Astrocyte of the cerebellum (primary cell): ENCODE data around the gene ATN1.

Experiments used
- DNase-seq: peaks from one replicate; pipeline ENCODE4 v3.0.0-alpha.2; 2011; ENCODE audit warnings: low read depth
- H3K4me3 ChIP-seq: 2 replicates; pipeline ENCODE4 v1.5.1; 2011; ENCODE audit warnings: mild to moderate bottlenecking, low read depth, low read length, moderate library complexity
- in situ Hi-C: cut with HindIII; loops from 2 replicates; pipeline ENCODE4 v1.10.0; 2017; ENCODE audit warnings: low sequenced_read_pairs
- TF ChIP-seq, protein P1 (sequence below): IDR thresholded peaks from 2 replicates; pipeline ENCODE4 v1.5.1; 2012; ENCODE audit warnings: low read length, low read depth, moderate library complexity, mild to moderate bottlenecking; ENCODE audit errors: missing control alignments

ATN1 gene

DNA sequence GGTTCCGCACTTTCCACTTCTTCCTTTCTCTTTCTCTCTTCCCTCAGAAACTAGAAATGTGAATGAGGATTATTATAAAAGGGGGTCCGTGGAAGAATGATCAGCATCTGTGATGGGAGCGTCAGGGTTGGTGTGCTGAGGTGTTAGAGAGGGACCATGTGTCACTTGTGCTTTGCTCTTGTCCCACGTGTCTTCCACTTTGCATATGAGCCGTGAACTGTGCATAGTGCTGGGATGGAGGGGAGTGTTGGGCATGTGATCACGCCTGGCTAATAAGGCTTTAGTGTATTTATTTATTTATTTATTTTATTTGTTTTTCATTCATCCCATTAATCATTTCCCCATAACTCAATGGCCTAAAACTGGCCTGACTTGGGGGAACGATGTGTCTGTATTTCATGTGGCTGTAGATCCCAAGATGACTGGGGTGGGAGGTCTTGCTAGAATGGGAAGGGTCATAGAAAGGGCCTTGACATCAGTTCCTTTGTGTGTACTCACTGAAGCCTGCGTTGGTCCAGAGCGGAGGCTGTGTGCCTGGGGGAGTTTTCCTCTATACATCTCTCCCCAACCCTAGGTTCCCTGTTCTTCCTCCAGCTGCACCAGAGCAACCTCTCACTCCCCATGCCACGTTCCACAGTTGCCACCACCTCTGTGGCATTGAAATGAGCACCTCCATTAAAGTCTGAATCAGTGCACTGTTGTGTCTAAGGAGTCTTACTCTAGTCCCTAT lies 4.6 kb upstream of the ATN1 start:
- TF ChIP-seq, protein P1, sequence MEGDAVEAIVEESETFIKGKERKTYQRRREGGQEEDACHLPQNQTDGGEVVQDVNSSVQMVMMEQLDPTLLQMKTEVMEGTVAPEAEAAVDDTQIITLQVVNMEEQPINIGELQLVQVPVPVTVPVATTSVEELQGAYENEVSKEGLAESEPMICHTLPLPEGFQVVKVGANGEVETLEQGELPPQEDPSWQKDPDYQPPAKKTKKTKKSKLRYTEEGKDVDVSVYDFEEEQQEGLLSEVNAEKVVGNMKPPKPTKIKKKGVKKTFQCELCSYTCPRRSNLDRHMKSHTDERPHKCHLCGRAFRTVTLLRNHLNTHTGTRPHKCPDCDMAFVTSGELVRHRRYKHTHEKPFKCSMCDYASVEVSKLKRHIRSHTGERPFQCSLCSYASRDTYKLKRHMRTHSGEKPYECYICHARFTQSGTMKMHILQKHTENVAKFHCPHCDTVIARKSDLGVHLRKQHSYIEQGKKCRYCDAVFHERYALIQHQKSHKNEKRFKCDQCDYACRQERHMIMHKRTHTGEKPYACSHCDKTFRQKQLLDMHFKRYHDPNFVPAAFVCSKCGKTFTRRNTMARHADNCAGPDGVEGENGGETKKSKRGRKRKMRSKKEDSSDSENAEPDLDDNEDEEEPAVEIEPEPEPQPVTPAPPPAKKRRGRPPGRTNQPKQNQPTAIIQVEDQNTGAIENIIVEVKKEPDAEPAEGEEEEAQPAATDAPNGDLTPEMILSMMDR: no peak
- no peak for DNase-seq
- in situ Hi-C loops: no loop called here

GRCh38 chr12:6923851-6924250 lies 3.9 kb upstream of the ATN1 start:
- DNase-seq: no peak
- no peak overlapping the region for H3K4me3 ChIP-seq
- in situ Hi-C loops: no loop called here
- TF ChIP-seq, protein P1: no peak

More for the DNA sequence above, 4.6 kb upstream of the ATN1 start:
- H3K4me3 ChIP-seq: no peak overlapping the region

DNA sequence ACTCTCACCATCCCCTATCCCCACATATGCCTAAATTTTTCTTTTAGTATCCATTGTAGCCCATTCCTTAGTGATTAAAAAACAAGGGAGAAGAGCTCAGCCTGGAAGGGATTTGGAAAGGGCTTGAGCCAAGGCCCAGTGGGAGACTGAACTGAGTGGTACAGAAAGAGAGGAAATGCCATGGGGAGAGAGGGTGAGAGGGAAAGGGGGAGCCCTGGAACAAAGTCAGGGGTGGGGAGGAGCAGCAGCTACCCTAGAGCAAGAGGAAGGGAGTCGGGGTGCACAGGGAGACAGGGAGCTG lies 2.6 kb upstream of the ATN1 start:
- in situ Hi-C loops: no loop called here
- no peak for DNase-seq
- peak overlapping the region; percentile 96 for H3K4me3 ChIP-seq
- TF ChIP-seq, protein P1: no peak

GRCh38 chr12:6925540-6926279 lies 2.0 kb upstream of the ATN1 start:
- peak overlapping the region; percentile 96 for H3K4me3 ChIP-seq
- in situ Hi-C loops: no loop called here
- DNase-seq: no peak
- TF ChIP-seq, protein P1: no peak

DNA sequence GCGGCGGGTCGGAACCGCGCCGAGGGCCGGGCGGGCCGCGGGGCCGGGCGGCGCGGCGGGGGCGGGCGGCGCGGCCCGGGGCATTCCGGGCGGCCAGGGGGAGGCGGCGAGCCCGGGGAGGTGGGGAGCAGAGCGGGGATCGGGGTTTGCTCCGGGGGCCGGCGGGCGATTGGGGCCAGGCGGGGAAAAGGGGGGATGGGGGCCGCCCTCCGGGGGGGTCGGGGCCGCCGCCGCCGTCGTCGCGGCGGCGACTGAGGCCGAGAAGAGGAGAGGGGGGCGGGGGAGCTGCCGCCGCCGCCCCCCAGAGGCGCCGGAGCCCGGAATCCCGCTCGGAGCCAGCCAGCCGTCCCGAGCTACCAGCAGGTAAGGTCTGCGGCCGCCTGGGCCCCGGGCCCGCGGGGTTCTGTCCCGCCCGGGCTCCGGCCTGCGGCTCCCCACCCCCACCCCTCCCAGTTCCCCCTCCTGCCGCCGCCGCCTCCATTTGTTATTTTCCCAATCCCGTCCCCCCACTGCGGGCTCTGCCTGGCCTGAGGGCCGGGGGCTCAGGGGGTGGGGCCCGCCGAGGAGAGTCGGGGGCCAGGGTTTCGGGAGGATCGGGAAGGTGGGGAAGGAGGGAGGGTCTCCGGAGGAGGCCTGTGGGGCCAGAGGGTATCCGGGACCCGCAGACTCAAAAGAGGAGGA lies 403 bp downstream of the ATN1 start:
- in situ Hi-C loops: no loop called here
- peak overlapping the region; percentile 96 for H3K4me3 ChIP-seq
- TF ChIP-seq, protein P1: no peak
- DNase-seq: no peak

DNA sequence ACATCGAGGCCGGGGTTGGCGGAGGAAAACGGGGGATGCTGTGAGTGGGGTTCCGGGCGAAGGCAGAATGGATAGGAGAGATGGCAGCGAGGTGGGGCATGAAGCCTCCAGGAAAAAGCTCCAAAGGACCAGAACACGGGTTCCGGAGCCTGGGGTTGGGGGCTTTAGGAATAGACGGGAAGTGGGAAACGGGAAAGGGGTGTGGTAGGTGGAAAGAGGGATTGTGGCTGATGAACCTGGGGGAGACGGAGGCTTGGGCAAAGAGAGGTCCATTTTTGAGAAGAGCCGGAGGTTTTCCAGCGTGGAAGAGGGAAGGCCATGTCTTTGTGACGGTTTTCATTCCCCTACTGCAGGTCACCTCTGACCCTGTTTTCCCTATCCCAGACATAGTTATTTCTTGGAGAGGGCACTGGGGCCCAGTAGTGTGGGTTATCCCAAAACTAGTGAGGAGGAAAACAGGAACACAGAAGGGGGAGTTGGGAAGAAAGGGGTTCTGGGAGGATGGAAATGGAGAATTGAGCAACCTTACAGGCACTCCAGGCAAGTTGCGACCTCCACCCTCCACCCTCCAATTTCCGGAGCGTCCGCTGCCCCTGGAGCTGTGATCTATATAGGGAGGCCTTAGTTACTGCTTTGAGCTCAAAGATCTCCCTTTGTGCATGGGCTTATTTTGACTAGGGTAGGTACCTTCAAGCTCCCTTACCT lies 1.1 kb downstream of the ATN1 start:
- in situ Hi-C loops: no loop called here
- peak overlapping the region; percentile 96 for H3K4me3 ChIP-seq
- no peak for DNase-seq
- TF ChIP-seq, protein P1: no peak
